Suprapubic skin (tissue), 3 donors: Measurements from ENCODE around the gene APOB.

Experiments
- POLR2A ChIP-seq, 2 donors: fragments of 450-650 bp; IDR thresholded peaks; one replicate each; pipeline ENCODE4 v1.6.1; 2017; ENCODE audit warnings: antibody characterized with exemption in 2 of 2, mild to moderate bottlenecking in 2 of 2, moderate library complexity in 2 of 2
- TF ChIP-seq, protein P1 (sequence below), 2 donors: fragments of 200-600 bp in 1 of 2; fragments of 450-650 bp in 1 of 2; sonication (generic) in 1 of 2; IDR thresholded peaks; one replicate each; pipeline ENCODE4 v1.5.1; 2016 to 2019; ENCODE audit warnings: antibody characterized with exemption in 2 of 2, mild to moderate bottlenecking in 1 of 2, moderate library complexity in 1 of 2

GRCh38 chr2:21055879-21056790 lies 12.3 kb upstream of the APOB start:
- TF ChIP-seq, protein P1, sequence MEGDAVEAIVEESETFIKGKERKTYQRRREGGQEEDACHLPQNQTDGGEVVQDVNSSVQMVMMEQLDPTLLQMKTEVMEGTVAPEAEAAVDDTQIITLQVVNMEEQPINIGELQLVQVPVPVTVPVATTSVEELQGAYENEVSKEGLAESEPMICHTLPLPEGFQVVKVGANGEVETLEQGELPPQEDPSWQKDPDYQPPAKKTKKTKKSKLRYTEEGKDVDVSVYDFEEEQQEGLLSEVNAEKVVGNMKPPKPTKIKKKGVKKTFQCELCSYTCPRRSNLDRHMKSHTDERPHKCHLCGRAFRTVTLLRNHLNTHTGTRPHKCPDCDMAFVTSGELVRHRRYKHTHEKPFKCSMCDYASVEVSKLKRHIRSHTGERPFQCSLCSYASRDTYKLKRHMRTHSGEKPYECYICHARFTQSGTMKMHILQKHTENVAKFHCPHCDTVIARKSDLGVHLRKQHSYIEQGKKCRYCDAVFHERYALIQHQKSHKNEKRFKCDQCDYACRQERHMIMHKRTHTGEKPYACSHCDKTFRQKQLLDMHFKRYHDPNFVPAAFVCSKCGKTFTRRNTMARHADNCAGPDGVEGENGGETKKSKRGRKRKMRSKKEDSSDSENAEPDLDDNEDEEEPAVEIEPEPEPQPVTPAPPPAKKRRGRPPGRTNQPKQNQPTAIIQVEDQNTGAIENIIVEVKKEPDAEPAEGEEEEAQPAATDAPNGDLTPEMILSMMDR (IDR thresholded peaks at IDR 0.05), result no peak
- no peak for TF ChIP-seq POLR2A (IDR thresholded peaks at IDR 0.05)
